NCI-H2081 (cell line): ENCODE results near the gene SLC66A2.
"Not testable (repeated sequence)": the region's sequence is repeated elsewhere in the genome, so short reads cannot be mapped to it uniquely, and the experiment has no call there.

Experiments
- DNase-seq, 2 experiments: peaks; one replicate each; lab custom pipeline; 2025; lab: John Stamatoyannopoulos, UW

Gene SLC66A2

DNA sequence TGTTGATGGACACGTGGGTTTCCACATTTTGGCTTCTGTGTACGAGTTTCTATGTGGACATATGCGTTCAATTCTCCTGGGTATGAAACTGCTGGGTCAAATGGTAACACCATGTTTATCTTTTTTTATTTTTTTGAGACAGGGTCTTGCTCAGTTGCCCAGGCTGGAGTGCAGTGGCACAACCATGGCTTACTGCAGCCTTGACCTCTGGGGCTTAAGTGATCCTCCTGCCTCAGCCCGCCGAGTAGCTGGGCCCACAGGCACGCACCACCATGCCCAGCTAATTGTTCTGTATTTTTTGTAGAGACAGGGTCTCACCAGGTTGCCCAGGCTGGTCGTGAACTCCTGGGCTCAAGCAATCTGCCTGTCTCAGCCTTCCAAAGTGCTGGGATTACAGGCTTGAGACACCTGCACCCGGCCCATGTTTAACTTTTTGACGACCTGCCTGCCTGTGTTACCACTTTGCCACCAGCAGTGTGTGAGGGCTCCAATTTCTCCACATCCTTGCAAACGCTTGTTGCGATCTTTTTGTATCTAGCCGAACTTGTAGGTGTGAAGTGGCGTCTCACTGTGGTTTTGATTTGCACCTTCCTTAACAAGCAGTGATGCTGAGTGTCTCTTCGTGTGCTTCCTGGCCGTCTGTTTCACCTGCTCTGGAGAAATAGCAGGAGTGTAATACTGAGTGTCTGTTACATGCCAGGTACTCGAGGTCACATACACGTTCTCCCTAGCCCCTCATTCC is 19.9 kb upstream of the SLC66A2 start:
- no peak for DNase-seq

DNA sequence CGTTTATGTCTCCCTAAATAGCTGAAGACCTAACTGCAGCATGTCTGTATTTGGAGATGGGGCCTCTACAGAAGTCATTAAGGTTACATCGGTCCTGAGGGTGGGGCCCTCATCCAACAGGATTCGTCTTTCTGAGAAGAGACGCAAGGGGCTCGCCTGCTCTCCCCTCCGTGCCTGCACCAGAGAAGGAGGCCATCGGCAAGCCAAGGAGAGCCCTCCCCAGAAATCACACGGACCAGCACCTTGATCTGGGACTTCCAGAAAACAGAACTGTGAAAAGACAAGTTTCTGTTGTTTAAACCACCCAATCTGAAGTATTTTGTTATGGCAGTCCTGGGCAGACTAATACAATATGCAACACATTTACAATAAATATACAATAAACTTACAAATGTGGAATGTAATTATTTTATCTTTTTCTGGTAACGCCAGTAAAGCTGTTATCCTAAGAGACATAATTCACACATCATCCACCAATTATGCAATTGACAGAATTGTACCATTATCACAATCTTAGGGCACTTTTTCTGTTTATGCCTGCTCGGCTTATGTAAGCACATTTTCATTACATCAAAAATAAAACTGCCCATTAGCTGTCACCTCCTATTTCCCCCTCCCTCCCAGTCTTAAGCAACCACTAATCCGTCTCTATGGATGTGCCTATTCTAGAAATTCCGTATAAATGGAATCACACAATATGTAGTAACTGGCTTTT is 19.1 kb upstream of the SLC66A2 start:
- DNase-seq: no peak

GRCh38 chr18:79965119-79965902 is 13.9 kb upstream of the SLC66A2 start:
- no peak for DNase-seq

GRCh38 chr18:79964330-79965118 is 13.1 kb upstream of the SLC66A2 start, which contains the start of gene HSBP1L1:
Gene HSBP1L1 (plus strand): TSS chr18:79964643. CDS start chr18:79964736, 93 bp downstream.
- peak in 1 of 2 experiments; percentile 39 for DNase-seq

DNA sequence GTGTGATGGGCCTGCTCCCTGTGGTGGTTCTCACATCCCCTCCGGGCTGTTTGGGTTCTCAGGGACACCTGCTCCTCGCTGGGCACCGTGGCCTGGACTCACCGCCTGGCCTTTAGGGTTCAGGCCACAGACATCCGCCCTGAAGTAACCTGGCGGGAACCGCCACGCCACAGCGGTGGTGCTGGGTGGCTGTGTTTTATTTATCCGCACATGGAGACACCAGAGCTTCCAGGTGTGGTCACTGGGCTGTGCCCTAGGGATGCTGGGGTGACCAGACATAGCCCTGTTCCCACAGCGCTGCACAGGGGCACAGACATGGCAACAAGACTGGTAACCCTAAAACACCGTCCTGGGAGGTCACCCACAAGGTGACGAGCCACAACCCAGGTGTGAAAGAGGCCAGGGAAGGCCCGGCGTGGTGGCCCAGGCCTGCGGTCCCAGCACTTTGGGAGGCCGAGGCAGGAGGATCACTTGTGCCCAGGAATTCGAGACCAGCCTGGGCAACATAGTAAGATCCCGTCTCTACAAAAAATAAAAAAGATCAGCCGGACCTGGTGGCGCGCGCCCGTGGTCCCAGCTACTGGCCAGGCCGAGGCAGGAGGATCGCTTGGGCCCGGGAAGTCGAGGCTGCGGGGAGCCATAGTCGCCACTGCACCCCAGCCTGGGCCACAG is 12.3 kb upstream of the SLC66A2 start:
- no peak for DNase-seq

GRCh38 chr18:79962835-79963657 is 11.6 kb upstream of the SLC66A2 start:
- DNase-seq: no peak

DNA sequence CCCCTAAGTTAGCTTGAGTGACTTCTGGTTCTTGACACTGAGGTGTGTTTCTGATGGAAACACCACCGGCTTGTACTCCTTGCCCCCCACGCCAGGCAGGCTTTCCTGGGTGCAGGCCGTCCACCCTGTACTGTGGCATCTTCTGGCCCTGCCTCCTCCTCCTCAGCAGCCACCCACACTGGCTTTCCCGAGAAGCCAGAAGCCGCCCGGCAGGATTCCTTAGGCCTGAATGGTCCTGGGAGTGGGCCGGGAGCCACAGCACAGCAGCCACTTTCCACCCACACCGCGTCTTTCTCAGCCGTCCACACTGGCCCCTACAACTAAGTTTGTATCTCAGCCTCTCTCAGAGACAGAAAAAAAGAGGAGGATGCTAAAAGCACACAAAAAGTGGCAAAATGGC is 10.9 kb upstream of the SLC66A2 start:
- DNase-seq: no peak

DNA sequence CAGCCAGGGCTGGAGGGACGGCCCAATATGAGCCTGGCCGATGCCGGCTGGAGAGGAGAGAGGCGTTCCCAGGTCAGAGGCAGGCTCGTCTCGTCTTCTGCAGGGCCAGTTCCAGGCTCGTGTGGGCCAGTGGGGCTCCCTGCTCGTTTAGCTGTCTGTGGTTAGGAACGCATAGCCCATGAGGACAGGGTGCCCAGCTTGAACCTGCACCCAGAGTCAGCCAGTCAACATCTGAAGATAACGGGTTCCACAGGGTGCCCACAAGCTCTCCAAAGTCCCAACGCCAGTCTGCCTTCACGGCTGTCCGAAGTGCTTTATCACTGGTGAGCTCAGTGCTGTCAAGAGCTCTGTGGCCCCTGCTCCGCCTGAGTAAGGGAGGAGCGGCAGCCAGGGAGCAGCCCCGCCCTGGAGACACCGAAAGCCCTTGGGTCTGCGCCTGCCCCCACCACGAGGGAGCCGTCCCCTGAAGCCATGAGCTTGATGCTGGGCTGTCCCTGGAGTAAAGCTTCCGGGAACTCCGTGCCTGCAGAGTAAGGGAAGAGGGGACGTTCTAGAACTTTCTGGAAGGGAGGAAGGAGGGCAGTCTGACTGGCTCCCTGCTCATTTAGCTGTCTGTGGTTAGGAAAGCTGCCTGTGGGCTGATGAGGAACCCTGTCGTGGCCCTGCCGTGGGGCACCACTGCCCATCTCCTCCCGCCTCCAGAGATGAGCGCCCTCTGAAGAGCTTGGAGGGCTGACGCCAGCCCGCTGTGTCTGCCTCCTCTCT is 10.3 kb upstream of the SLC66A2 start:
- no peak for DNase-seq

GRCh38 chr18:79960921-79961526 is 9.6 kb upstream of the SLC66A2 start:
- DNase-seq: no peak

GRCh38 chr18:79960161-79960801 is 8.8 kb upstream of the SLC66A2 start:
- not testable (repeated sequence) for DNase-seq

- no peak for DNase-seq
These were observed 7.5 kb upstream of the SLC66A2 start for GRCh38 chr18:79958981-79959380.

DNA sequence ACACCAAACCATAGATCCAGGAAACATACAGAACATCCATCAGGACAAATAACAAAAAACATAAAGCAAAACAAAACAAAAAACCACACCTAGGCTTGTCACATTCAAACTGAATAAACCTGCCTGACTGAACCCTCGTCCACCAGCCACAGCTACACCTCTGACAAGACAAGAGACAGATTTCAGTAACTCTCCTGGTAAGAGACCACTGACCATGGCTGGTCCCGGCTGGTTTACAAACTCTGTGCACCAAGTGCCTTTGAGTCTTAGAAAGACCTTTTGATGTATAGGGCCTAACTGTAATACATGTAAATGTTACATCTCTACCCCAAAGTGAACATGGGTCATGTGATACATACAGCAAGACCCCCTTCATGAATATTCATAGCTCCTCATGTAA is 4.8 kb upstream of the SLC66A2 start:
- DNase-seq: no peak

GRCh38 chr18:79955302-79956075 is 4.0 kb upstream of the SLC66A2 start:
- DNase-seq: no peak

DNA sequence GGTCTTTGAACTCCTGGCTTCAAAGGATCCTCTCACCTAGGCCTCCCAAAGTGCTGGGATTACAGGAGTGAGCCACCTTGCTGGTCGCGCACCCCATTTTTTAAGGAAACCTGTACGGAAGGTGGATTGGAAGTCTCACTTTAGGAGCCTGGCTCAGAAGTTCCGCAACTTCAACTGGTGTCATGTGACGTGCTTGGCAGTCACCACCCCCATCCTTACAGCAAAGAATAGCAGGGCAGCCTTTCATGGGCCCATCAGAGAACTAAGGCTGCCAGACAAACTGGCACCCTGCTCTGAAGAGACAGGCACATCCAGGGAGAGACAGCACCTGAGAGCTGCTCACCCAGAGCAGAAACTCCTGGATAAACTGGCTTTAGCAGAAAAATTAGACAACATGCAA is 3.3 kb upstream of the SLC66A2 start:
- no peak for DNase-seq

- no peak for DNase-seq
These were observed 2.7 kb upstream of the SLC66A2 start for GRCh38 chr18:79953971-79954651.

DNA sequence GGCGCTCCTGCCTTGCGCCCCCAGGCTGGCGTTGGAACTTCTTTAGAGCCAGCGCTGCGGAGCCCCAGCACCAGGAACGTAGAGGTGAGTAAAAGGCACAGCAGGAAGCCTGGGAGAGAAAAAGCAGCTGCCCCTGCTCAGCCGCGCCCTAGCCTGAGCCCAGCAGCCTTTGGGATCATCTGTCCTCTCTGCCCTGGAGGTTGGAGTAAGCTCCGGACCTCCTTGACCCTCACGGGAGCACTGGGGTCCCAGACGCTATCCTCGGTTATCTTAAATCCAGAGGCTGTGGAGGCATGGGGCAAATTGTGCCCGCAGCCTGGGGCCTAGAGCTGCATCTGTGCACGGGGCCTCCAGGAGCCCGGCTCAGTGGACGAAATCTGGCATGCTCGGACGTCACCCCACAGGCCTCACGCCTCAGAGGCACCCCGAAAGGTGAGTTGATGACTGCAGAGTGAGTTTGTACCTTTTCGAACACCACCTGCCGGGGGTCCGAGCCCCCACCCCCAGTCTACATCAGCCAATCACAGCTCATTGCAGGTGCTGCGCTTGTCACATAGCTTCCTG is 1.6 kb upstream of the SLC66A2 start:
- peak in 1 of 2 experiments; percentile 12 for DNase-seq

GRCh38 chr18:79952456-79952995 is 1.1 kb upstream of the SLC66A2 start:
- DNase-seq: no peak
